ENCODE measurements around the gene TRMT11. TPM values are rescaled to one million over a fixed set of nuclear protein-coding genes. Genes with fewer than 3 reads are reported as not detected.

The TRMT11 gene
- total RNA-seq, 1 experiment from 2014 or later: 17.9 TPM

DNA sequence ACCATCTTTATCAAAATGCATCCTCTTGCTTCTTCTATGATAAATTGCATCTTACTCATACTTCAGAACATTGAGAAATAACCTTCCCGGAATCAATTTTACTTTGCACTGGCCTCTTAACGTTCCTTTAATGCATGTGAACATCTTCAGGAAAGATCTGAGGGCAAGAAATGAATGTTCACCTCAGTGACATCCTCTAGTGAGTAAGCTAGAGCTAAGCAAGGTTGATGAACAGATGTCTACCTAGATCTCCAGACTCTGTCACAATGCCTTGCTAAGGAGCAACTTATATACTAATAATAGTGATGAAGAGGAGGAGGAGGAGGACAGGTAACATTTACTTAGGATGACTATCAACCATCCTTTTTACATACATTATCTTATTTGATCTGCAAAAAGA lies 46.5 kb upstream of the TRMT11 start:
- Histone ChIP-seq H3K36me3 (ENCODE audit: low read depth, low read length) (no peaks in the 10 kb centered on the region), H3K4me2 (ENCODE audit: low read length) (no peak overlapping the region), H3K4me3 (ENCODE audit: low read length) (no peak overlapping the region), H3F3A (ENCODE audit: low read length, unreplicated experiment) (no peaks in the 10 kb centered on the region), H4K20me1 (ENCODE audit: low read length) (no peaks in the 10 kb centered on the region), H3K79me2 (ENCODE audit: low read length) (no peaks in the 10 kb centered on the region), H3K27ac (ENCODE audit: low read length) (peak overlapping the region; percentile 68; the same call in 1 of the 2 replicates), H3K4me1 (ENCODE audit: insufficient read depth, low read length) (peaks cover 51% of the 10 kb centered on the region), H3K9me2 (replicated peaks; ENCODE audit: low read length) (no peaks in the 10 kb centered on the region), H3K9me3 (ENCODE audit: low read length) (no peaks in the 10 kb centered on the region), H3K27me3 (ENCODE audit: low read length) (no peaks in the 10 kb centered on the region), H3K9ac (ENCODE audit: low read length) (no peak overlapping the region), H2AFZ (ENCODE audit: low read length) (no peak overlapping the region)
- TF ChIP-seq, protein P1, sequence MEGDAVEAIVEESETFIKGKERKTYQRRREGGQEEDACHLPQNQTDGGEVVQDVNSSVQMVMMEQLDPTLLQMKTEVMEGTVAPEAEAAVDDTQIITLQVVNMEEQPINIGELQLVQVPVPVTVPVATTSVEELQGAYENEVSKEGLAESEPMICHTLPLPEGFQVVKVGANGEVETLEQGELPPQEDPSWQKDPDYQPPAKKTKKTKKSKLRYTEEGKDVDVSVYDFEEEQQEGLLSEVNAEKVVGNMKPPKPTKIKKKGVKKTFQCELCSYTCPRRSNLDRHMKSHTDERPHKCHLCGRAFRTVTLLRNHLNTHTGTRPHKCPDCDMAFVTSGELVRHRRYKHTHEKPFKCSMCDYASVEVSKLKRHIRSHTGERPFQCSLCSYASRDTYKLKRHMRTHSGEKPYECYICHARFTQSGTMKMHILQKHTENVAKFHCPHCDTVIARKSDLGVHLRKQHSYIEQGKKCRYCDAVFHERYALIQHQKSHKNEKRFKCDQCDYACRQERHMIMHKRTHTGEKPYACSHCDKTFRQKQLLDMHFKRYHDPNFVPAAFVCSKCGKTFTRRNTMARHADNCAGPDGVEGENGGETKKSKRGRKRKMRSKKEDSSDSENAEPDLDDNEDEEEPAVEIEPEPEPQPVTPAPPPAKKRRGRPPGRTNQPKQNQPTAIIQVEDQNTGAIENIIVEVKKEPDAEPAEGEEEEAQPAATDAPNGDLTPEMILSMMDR (conservative IDR thresholded peaks at IDR 0.05; ENCODE audit: low read depth, low read length): no peak
- TF ChIP-seq EZH2phosphoT487 (IDR thresholded peaks at IDR 0.05; ENCODE audit: borderline replicate concordance, low read length) (no peak), EZH2 (IDR thresholded peaks at IDR 0.05; ENCODE audit: low read length, unreplicated experiment) (no peak)
- BruUV-seq (replicated peaks): no TSS peak
- ATAC-seq: no peak
- no peak for DNase-seq
- intact Hi-C loops (cut with micrococcal nuclease): no loop called here
- POLR2A ChIA-PET (ENCODE audit: unreplicated experiment): no interaction called here
- CTCF ChIA-PET: no interaction called here

DNA sequence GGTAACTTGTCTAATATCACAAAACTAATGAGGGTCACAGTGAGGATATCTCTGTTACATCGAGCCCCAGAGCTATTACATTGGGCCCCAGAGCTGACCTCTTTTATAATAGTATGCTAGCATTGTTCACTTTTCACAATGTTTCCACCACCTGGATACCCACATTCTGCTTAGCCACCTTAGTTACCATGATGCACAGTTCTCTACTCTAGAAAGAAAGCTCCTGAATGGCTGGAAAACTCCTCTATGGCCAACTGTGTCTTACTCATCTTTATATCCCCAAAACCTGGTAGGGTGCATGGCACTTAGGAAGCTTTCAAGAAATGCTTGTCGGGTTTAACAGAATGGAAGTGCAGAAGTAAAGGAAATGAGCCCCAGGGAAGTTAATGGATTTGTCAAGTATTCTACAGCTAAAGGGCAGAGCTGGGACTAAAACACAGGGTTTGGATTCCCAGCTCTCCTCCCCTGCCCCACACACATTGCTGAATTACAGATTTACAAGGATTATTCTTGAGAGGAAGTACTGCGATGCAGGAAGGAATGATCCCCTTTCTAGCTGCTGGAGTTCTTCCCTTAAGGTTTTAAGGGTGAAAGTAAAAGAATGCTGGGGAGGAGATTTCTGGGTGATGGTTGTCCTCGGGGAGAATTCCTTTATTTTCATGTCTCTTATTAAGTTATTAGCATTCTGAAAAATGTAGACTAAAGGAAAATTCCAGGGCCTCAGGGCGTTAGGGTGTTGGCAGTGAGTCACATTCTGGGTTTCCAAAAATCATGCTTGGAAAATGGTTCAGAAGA lies 45.9 kb upstream of the TRMT11 start:
- ChIA-PET CTCF (no interaction called here), POLR2A (ENCODE audit: unreplicated experiment) (no interaction called here)
- no peaks in the 10 kb centered on the region for H4K20me1 ChIP-seq (ENCODE audit: low read length)
- no peaks in the 10 kb centered on the region for H3K9me3 ChIP-seq (ENCODE audit: low read length)
- no peaks in the 10 kb centered on the region for H3K79me2 ChIP-seq (ENCODE audit: low read length)
- no peak overlapping the region for H3K9ac ChIP-seq (ENCODE audit: low read length)
- ATAC-seq (peak; percentile 35), DNase-seq (peak; percentile 60)
- no peaks in the 10 kb centered on the region for H3K9me2 ChIP-seq (replicated peaks; ENCODE audit: low read length)
- H3K27me3 ChIP-seq (ENCODE audit: low read length): no peaks in the 10 kb centered on the region
- H3F3A ChIP-seq (ENCODE audit: low read length, unreplicated experiment): no peaks in the 10 kb centered on the region
- H2AFZ ChIP-seq (ENCODE audit: low read length): peak overlapping the region; percentile 39; the same call in 1 of the 2 replicates
- no TSS peak for BruUV-seq (replicated peaks)
- intact Hi-C loops (cut with micrococcal nuclease): no loop called here
- no peak for TF ChIP-seq EZH2 (IDR thresholded peaks at IDR 0.05; ENCODE audit: low read length, unreplicated experiment)
- TF ChIP-seq EZH2phosphoT487 (IDR thresholded peaks at IDR 0.05; ENCODE audit: borderline replicate concordance, low read length): no peak
- TF ChIP-seq, protein P1 (conservative IDR thresholded peaks at IDR 0.05; ENCODE audit: low read depth, low read length): no peak
- no peaks in the 10 kb centered on the region for H3K36me3 ChIP-seq (ENCODE audit: low read depth, low read length)
- H3K4me2 ChIP-seq (ENCODE audit: low read length): peak overlapping the region; percentile 44
- no peak overlapping the region for H3K4me3 ChIP-seq (ENCODE audit: low read length)
- H3K27ac ChIP-seq (ENCODE audit: low read length): peak overlapping the region; percentile 68
- peaks cover 58% of the 10 kb centered on the region for H3K4me1 ChIP-seq (ENCODE audit: insufficient read depth, low read length)
